Prostate gland (tissue), 2 donors: ENCODE data around the gene PSMD5.

Experiments used
- CTCF ChIP-seq, 4 experiments: fragments of 200-600 bp in 2 of 4; fragments of 450-650 bp in 2 of 4; sonication (generic) in 2 of 4; IDR thresholded peaks; 1 replicate in 3 of 4; 2 replicates in 1 of 4; pipeline ENCODE4 v1.5.1; 2016 to 2019; ENCODE audit warnings: antibody characterized with exemption in 4 of 4, mild to moderate bottlenecking in 2 of 4, moderate library complexity in 2 of 4
- POLR2AphosphoS5 ChIP-seq: sonication (generic); formaldehyde crosslinking; IDR thresholded peaks from one replicate; pipeline ENCODE4 v1.6.1; 2017; ENCODE audit warnings: antibody characterized with exemption

GRCh38 chr9:120856700-120857099, 14.0 kb upstream of the PSMD5 start:
- no peak for TF ChIP-seq CTCF (IDR thresholded peaks at IDR 0.05)
- peak; percentile 58 for TF ChIP-seq POLR2AphosphoS5
